MM.1S (cell line): ENCODE results near the gene DPM2.

ENCODE experiments used
- DNase-seq: peaks from one replicate; pipeline ENCODE4 v3.0.0-alpha.2; 2015
- H2AFZ ChIP-seq: fragments of 300-600 bp; sonication (generic); 2 replicates; pipeline ENCODE4 v1.6.0; 2016; ENCODE audit warnings: antibody characterized with exemption, low read length
- H3F3A ChIP-seq: fragments of 300-600 bp; sonication (generic); 2 replicates; pipeline ENCODE4 v1.6.1; 2016; ENCODE audit warnings: mild to moderate bottlenecking, antibody characterized with exemption, low read length, moderate library complexity, mixed read lengths; ENCODE audit not compliant: insufficient read depth
- H3K27ac ChIP-seq: fragments of 300-600 bp; sonication (generic); 2 replicates; pipeline ENCODE4 v1.5.1; 2016; ENCODE audit warnings: mild to moderate bottlenecking, low read length
- H3K27me3 ChIP-seq: fragments of 300-600 bp; sonication (generic); replicated peaks from 2 replicates; pipeline ENCODE4 v1.6.0; 2016; ENCODE audit warnings: low read length; ENCODE audit not compliant: insufficient read depth
- H3K36me3 ChIP-seq: fragments of 300-600 bp; sonication (generic); replicated peaks from 2 replicates; pipeline ENCODE4 v1.6.1; 2016; ENCODE audit warnings: mild to moderate bottlenecking, low read length, mixed read lengths; ENCODE audit not compliant: insufficient read depth
- H3K4me1 ChIP-seq: fragments of 300-600 bp; sonication (generic); 2 replicates; pipeline ENCODE4 v1.6.1; 2016; ENCODE audit warnings: low read length, mixed read lengths
- H3K4me2 ChIP-seq: fragments of 300-600 bp; sonication (generic); 2 replicates; pipeline ENCODE4 v1.6.0; 2016; ENCODE audit warnings: low read depth, low read length
- H3K4me3 ChIP-seq: fragments of 300-600 bp; sonication (generic); 2 replicates; pipeline ENCODE4 v1.5.1; 2016; ENCODE audit warnings: low read length, mixed read lengths
- H3K79me2 ChIP-seq: fragments of 300-600 bp; sonication (generic); 2 replicates; pipeline ENCODE4 v1.6.1; 2016; ENCODE audit warnings: mixed run types, low read length, mixed read lengths
- H3K9ac ChIP-seq: fragments of 300-600 bp; sonication (generic); 2 replicates; pipeline ENCODE4 v1.6.1; 2016; ENCODE audit warnings: low read length, mixed read lengths
- H3K9me2 ChIP-seq: fragments of 300-600 bp; sonication (generic); replicated peaks from 2 replicates; pipeline ENCODE4 v1.6.1; 2016; ENCODE audit warnings: mild to moderate bottlenecking, low read length, mixed read lengths; ENCODE audit not compliant: insufficient read depth
- H3K9me3 ChIP-seq: fragments of 300-600 bp; sonication (generic); replicated peaks from 2 replicates; pipeline ENCODE4 v1.6.1; 2016; ENCODE audit warnings: mild to moderate bottlenecking, low read length, mixed read lengths; ENCODE audit not compliant: insufficient read depth
- H4K20me1 ChIP-seq: fragments of 300-600 bp; sonication (generic); 2 replicates; pipeline ENCODE4 v1.6.1; 2016; ENCODE audit warnings: mild to moderate bottlenecking, low read length, moderate library complexity, mixed read lengths; ENCODE audit not compliant: insufficient read depth
- EZH2 ChIP-seq: fragments of 300-600 bp; sonication (generic); optimal IDR thresholded peaks from 2 replicates; pipeline ENCODE3; 2017; ENCODE audit warnings: low read depth, mild to moderate bottlenecking, antibody characterized with exemption, low read length, mixed read lengths
- EZH2phosphoT487 ChIP-seq: fragments of 300-600 bp; sonication (generic); IDR thresholded peaks from 2 replicates; pipeline ENCODE4 v1.6.1; 2018; ENCODE audit warnings: antibody characterized with exemption, low read length
- TF ChIP-seq, protein P1 (sequence below): fragments of 300-600 bp; sonication (generic); IDR thresholded peaks from 2 replicates; pipeline ENCODE4 v1.5.1; 2016; ENCODE audit warnings: antibody characterized with exemption, low read length, mixed read lengths

DPM2 gene

DNA sequence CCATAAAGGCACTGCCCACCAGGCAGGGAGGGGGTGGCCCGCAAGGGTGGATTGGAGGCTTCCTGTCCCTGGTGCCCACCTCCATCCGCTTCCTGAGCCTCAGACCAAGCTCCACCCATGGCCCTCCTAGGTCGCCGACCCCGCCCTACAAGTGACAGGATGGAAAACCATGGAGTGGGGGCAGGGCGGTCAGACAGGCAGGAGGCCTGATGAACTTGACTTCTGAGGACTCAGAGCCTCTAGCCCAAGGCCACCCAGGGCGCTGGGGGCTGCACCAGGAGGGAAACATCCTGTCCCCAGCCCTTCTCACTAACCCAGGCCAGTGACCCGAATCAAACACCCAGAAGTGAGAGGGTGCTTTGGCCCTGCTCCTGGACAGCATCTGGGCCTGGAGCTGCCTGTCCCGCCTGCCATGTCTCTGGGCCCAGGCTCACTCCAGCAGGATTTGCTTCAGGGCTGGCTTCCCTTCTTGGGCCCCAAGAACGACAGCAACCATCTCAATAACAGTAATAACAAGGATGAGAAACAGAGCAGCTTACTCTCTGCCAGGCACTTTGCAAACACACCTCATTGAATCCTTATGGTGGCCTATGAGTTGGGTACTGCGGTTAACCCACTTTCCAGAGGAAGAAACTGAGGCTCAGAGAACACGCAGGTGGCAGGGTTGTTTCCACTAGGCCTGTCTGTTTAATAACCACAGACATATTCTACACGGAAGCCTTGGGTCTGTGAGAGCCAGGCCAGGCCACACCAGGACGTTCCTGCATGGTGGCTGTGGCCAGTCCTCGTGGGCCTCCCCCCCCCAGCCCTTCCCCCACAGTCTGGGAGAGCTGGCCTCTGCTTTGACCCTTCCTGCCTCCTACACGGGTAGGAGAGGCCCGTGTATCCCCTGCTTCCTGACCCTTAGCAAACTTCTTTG is 33.8 kb downstream of the DPM2 start:
- no peaks in the 10 kb centered on the region for H3K9me2 ChIP-seq
- H2AFZ ChIP-seq: no peak overlapping the region
- H4K20me1 ChIP-seq: no peaks in the 10 kb centered on the region
- no peak for DNase-seq
- TF ChIP-seq, protein P1, sequence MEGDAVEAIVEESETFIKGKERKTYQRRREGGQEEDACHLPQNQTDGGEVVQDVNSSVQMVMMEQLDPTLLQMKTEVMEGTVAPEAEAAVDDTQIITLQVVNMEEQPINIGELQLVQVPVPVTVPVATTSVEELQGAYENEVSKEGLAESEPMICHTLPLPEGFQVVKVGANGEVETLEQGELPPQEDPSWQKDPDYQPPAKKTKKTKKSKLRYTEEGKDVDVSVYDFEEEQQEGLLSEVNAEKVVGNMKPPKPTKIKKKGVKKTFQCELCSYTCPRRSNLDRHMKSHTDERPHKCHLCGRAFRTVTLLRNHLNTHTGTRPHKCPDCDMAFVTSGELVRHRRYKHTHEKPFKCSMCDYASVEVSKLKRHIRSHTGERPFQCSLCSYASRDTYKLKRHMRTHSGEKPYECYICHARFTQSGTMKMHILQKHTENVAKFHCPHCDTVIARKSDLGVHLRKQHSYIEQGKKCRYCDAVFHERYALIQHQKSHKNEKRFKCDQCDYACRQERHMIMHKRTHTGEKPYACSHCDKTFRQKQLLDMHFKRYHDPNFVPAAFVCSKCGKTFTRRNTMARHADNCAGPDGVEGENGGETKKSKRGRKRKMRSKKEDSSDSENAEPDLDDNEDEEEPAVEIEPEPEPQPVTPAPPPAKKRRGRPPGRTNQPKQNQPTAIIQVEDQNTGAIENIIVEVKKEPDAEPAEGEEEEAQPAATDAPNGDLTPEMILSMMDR: no peak
- TF ChIP-seq EZH2phosphoT487 (no peak), EZH2 (no peak)
- no peak overlapping the region for H3K4me3 ChIP-seq
- no peak overlapping the region for H3K27ac ChIP-seq
- H3K4me1 ChIP-seq: no peaks in the 10 kb centered on the region; the same call in 1 of the 2 replicates
- no peak overlapping the region for H3K4me2 ChIP-seq
- H3F3A ChIP-seq: no peaks in the 10 kb centered on the region
- H3K36me3 ChIP-seq: peaks cover 7% of the 10 kb centered on the region; the same call in 1 of the 2 replicates
- 0 out of 2 replicates have a peak, but pooled peaks cover 6% of the 10 kb centered on the region for H3K79me2 ChIP-seq
- H3K9ac ChIP-seq: no peak overlapping the region
- no peaks in the 10 kb centered on the region for H3K9me3 ChIP-seq
- no peaks in the 10 kb centered on the region for H3K27me3 ChIP-seq

DNA sequence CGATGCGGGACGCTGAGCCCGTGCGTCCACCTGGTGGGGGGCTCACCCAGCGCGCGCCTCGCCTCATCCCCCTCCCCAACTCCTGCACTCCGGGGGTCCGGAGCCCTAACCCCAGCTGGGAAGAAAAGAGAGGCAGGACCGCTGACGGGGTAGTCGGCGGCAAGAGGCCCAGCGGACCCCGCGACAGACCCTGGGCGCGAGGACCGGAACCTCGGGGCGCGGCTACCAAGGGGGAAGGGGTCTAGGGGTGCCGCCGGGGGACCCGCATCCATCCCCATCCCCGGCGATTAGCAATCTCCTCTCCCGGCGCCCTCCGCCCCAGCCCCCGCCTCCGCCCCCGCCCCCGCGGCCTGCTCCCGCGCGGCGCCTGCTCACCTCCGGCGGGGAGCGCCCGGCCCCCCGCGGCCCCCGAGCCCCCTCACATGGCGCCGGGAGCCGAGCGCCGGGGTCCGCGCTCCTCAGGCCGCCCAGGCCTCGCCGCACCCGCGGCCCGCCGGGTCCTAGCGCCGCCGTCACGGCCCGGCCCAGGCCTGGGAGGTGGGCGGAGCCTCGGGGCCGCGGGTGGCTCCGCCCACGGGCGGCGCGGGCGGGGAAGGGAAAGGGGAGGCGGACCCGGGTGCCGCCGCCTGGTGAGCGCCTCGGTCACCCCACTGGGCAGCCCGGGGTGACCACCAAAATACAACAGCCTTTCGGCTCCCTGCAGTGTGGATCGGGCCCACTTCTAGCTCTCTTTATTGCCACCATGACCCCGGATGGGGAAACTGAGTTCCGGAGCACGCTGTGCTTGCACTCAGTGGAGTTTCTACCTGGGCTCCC is 38.3 kb downstream of the DPM2 start, which contains the start of gene ST6GALNAC6:
Gene ST6GALNAC6, minus strand, starts transcription at position 476 of the 816 bp plus-strand sequence. CDS start 1,622 bp downstream, outside the sequence.
- no peaks in the 10 kb centered on the region for H3K27me3 ChIP-seq
- peak within 1 kb of the TSS; percentile 82 for H3K4me3 ChIP-seq
- no peaks in the 10 kb centered on the region for H3K79me2 ChIP-seq
- no peak within 1 kb of the TSS for H3K27ac ChIP-seq
- H3K4me1 ChIP-seq: no peaks in the 10 kb centered on the region; the same call in 1 of the 2 replicates
- peak; percentile 72 for DNase-seq
- H3F3A ChIP-seq: 0 out of 2 replicates have a peak, but pooled peaks cover 4% of the 10 kb centered on the region
- no peak for TF ChIP-seq EZH2phosphoT487
- no peak for TF ChIP-seq EZH2
- TF ChIP-seq, protein P1: no peak
- H4K20me1 ChIP-seq: no peaks in the 10 kb centered on the region
- no peaks in the 10 kb centered on the region for H3K36me3 ChIP-seq
- H3K9me2 ChIP-seq: no peaks in the 10 kb centered on the region
- H3K9me3 ChIP-seq: no peaks in the 10 kb centered on the region
- H3K9ac ChIP-seq: peak within 1 kb of the TSS; percentile 82
- H3K4me2 ChIP-seq: peak within 1 kb of the TSS; percentile 92
- H2AFZ ChIP-seq: peak within 1 kb of the TSS; percentile 71

DNA sequence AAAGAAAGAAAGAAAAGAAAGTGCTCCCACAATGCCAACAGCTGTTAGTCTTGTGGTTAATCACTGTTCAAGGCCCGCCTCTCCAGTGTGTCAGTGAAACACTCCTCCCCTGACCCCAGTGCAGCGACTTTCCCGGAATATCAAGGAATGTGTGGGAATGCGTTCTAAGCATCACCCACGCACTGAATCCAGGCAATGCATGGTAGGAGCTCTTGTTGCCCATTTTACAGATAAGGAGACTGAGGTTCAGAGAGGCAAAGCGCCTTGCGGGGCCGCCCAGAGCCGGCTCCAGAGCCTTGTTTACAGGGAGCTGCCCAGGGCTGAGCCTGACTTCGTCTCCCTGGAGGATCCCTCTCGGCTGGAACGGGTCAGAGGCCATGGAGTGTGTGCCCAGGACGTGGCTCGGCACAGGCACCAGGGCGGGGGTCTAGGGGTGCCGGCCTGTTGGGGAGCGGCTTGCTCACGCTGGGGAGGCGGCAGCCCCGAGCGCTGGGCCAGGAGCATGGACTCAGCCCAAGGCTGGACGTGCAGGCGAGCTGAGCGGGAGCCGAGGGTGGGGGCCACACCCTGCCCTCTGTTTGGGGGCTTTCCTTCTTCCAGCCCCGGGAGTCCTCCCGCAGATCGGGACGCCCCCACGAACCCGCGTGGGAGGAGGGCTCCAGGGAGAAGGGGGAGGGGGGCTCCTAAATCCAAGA is 39.1 kb downstream of the DPM2 start:
- no peaks in the 10 kb centered on the region for H3K36me3 ChIP-seq
- no peaks in the 10 kb centered on the region for H3K79me2 ChIP-seq
- TF ChIP-seq, protein P1: no peak
- TF ChIP-seq EZH2phosphoT487 (no peak), EZH2 (no peak)
- peak overlapping the region; percentile 71 for H2AFZ ChIP-seq
- H4K20me1 ChIP-seq: no peaks in the 10 kb centered on the region
- no peaks in the 10 kb centered on the region for H3K9me2 ChIP-seq
- peak overlapping the region; percentile 82 for H3K9ac ChIP-seq
- H3F3A ChIP-seq: 0 out of 2 replicates have a peak, but pooled peaks cover 4% of the 10 kb centered on the region
- H3K9me3 ChIP-seq: no peaks in the 10 kb centered on the region
- H3K4me1 ChIP-seq: no peaks in the 10 kb centered on the region; the same call in 1 of the 2 replicates
- no peak for DNase-seq
- H3K4me3 ChIP-seq: peak overlapping the region; percentile 82
- no peaks in the 10 kb centered on the region for H3K27me3 ChIP-seq
- H3K27ac ChIP-seq: no peak overlapping the region
- H3K4me2 ChIP-seq: peak overlapping the region; percentile 92
